ENCODE results near the gene TNFAIP2. TPM values are rescaled to one million over a fixed set of nuclear protein-coding genes. Genes with fewer than 3 reads are reported as not detected.

Gene TNFAIP2
- polyA plus RNA-seq, 1 donor = 21.0 TPM

- no CpG with 5 or more reads among the region's 8 CpGs for WGBS (ENCODE audit: insufficient coverage, low lambda C conversion rate)
- H3K9me3 ChIP-seq (ENCODE audit: control insufficient read depth, low read depth, low read length) = peaks cover 8% of the 10 kb centered on the region
- no peak overlapping the region for H3K4me3 ChIP-seq (ENCODE audit: low read length)
- no peaks in the 10 kb centered on the region for H3K36me3 ChIP-seq (ENCODE audit: control insufficient read depth, insufficient read depth, low read length)
- peaks cover 35% of the 10 kb centered on the region for H3K27me3 ChIP-seq (ENCODE audit: control insufficient read depth, insufficient read depth, low read length)
- DNase-seq = no peak
- peaks cover 8% of the 10 kb centered on the region for H3K4me1 ChIP-seq (ENCODE audit: control insufficient read depth, insufficient read depth, low read length)
- no peak overlapping the region for H3K27ac ChIP-seq (ENCODE audit: low read length)
Measured at GRCh38 chr14:103086771-103087342, 36.4 kb upstream of the TNFAIP2 start.

- Histone ChIP-seq H3K27me3 (ENCODE audit: control insufficient read depth, insufficient read depth, low read length) (peaks cover 30% of the 10 kb centered on the region), H3K4me1 (ENCODE audit: control insufficient read depth, insufficient read depth, low read length) (peaks cover 9% of the 10 kb centered on the region), H3K4me3 (ENCODE audit: low read length) (no peak overlapping the region), H3K36me3 (ENCODE audit: control insufficient read depth, insufficient read depth, low read length) (no peaks in the 10 kb centered on the region), H3K27ac (ENCODE audit: low read length) (no peak overlapping the region), H3K9me3 (ENCODE audit: control insufficient read depth, low read depth, low read length) (peaks cover 3% of the 10 kb centered on the region)
- no peak for DNase-seq
- WGBS (ENCODE audit: insufficient coverage, low lambda C conversion rate) = no CpG with 5 or more reads among the region's 13 CpGs
Measured at GRCh38 chr14:103087343-103087835, 35.9 kb upstream of the TNFAIP2 start.

- Histone ChIP-seq H3K9me3 (ENCODE audit: control insufficient read depth, low read depth, low read length) (peaks cover 3% of the 10 kb centered on the region), H3K27me3 (ENCODE audit: control insufficient read depth, insufficient read depth, low read length) (peaks cover 20% of the 10 kb centered on the region), H3K36me3 (ENCODE audit: control insufficient read depth, insufficient read depth, low read length) (no peaks in the 10 kb centered on the region), H3K4me3 (ENCODE audit: low read length) (no peak overlapping the region), H3K27ac (ENCODE audit: low read length) (no peak overlapping the region), H3K4me1 (ENCODE audit: control insufficient read depth, insufficient read depth, low read length) (peaks cover 14% of the 10 kb centered on the region)
- WGBS (ENCODE audit: insufficient coverage, low lambda C conversion rate) = no CpG with 5 or more reads among the region's 6 CpGs
- no peak for DNase-seq
Measured at GRCh38 chr14:103088921-103089320, 34.3 kb upstream of the TNFAIP2 start.

- Histone ChIP-seq H3K4me1 (ENCODE audit: control insufficient read depth, insufficient read depth, low read length) (peaks cover 19% of the 10 kb centered on the region), H3K27me3 (ENCODE audit: control insufficient read depth, insufficient read depth, low read length) (peaks cover 14% of the 10 kb centered on the region), H3K36me3 (ENCODE audit: control insufficient read depth, insufficient read depth, low read length) (no peaks in the 10 kb centered on the region), H3K9me3 (ENCODE audit: control insufficient read depth, low read depth, low read length) (no peaks in the 10 kb centered on the region), H3K27ac (ENCODE audit: low read length) (no peak overlapping the region), H3K4me3 (ENCODE audit: low read length) (no peak overlapping the region)
- no peak for DNase-seq
- no CpG with 5 or more reads among the region's 28 CpGs for WGBS (ENCODE audit: insufficient coverage, low lambda C conversion rate)
Measured at GRCh38 chr14:103089386-103090335, 33.6 kb upstream of the TNFAIP2 start.

- no peak overlapping the region for H3K4me3 ChIP-seq (ENCODE audit: low read length)
- H3K27me3 ChIP-seq (ENCODE audit: control insufficient read depth, insufficient read depth, low read length) = peaks cover 6% of the 10 kb centered on the region
- H3K27ac ChIP-seq (ENCODE audit: low read length) = no peak overlapping the region
- no peak for DNase-seq
- no CpG with 5 or more reads among the region's 12 CpGs for WGBS (ENCODE audit: insufficient coverage, low lambda C conversion rate)
- H3K4me1 ChIP-seq (ENCODE audit: control insufficient read depth, insufficient read depth, low read length) = peaks cover 28% of the 10 kb centered on the region
- no peaks in the 10 kb centered on the region for H3K36me3 ChIP-seq (ENCODE audit: control insufficient read depth, insufficient read depth, low read length)
- H3K9me3 ChIP-seq (ENCODE audit: control insufficient read depth, low read depth, low read length) = no peaks in the 10 kb centered on the region
Measured at GRCh38 chr14:103090481-103091020, 32.7 kb upstream of the TNFAIP2 start.

GRCh38 chr14:103091041-103091882 is 32.0 kb upstream of the TNFAIP2 start:
- H3K4me3 ChIP-seq (ENCODE audit: low read length) = peak overlapping the region; percentile 39
- no peaks in the 10 kb centered on the region for H3K9me3 ChIP-seq (ENCODE audit: control insufficient read depth, low read depth, low read length)
- H3K4me1 ChIP-seq (ENCODE audit: control insufficient read depth, insufficient read depth, low read length) = peaks cover 29% of the 10 kb centered on the region
- H3K27me3 ChIP-seq (ENCODE audit: control insufficient read depth, insufficient read depth, low read length) = peaks cover 5% of the 10 kb centered on the region
- H3K27ac ChIP-seq (ENCODE audit: low read length) = no peak overlapping the region
- H3K36me3 ChIP-seq (ENCODE audit: control insufficient read depth, insufficient read depth, low read length) = no peaks in the 10 kb centered on the region
- peak in 1 of 2 donors; percentile 72 for DNase-seq
- no CpG with 5 or more reads among the region's 69 CpGs for WGBS (ENCODE audit: insufficient coverage, low lambda C conversion rate)

GRCh38 chr14:103091883-103092222 is 31.4 kb upstream of the TNFAIP2 start:
- WGBS (ENCODE audit: insufficient coverage, low lambda C conversion rate) = no CpG with 5 or more reads among the region's 9 CpGs
- no peak overlapping the region for H3K27ac ChIP-seq (ENCODE audit: low read length)
- DNase-seq = no peak
- H3K4me3 ChIP-seq (ENCODE audit: low read length) = peak overlapping the region; percentile 39
- H3K9me3 ChIP-seq (ENCODE audit: control insufficient read depth, low read depth, low read length) = no peaks in the 10 kb centered on the region
- H3K27me3 ChIP-seq (ENCODE audit: control insufficient read depth, insufficient read depth, low read length) = peaks cover 5% of the 10 kb centered on the region
- H3K36me3 ChIP-seq (ENCODE audit: control insufficient read depth, insufficient read depth, low read length) = no peaks in the 10 kb centered on the region
- H3K4me1 ChIP-seq (ENCODE audit: control insufficient read depth, insufficient read depth, low read length) = peaks cover 31% of the 10 kb centered on the region

GRCh38 chr14:103093856-103094405 is 29.3 kb upstream of the TNFAIP2 start:
- no peak for DNase-seq
- H3K9me3 ChIP-seq (ENCODE audit: control insufficient read depth, low read depth, low read length) = peaks cover 3% of the 10 kb centered on the region
- H3K4me1 ChIP-seq (ENCODE audit: control insufficient read depth, insufficient read depth, low read length) = peaks cover 50% of the 10 kb centered on the region
- H3K4me3 ChIP-seq (ENCODE audit: low read length) = no peak overlapping the region
- H3K27ac ChIP-seq (ENCODE audit: low read length) = peak overlapping the region; percentile 65
- WGBS (ENCODE audit: insufficient coverage, low lambda C conversion rate) = no CpG with 5 or more reads among the region's 13 CpGs
- no peaks in the 10 kb centered on the region for H3K36me3 ChIP-seq (ENCODE audit: control insufficient read depth, insufficient read depth, low read length)
- peaks cover 5% of the 10 kb centered on the region for H3K27me3 ChIP-seq (ENCODE audit: control insufficient read depth, insufficient read depth, low read length)

- Histone ChIP-seq H3K4me1 (ENCODE audit: control insufficient read depth, insufficient read depth, low read length) (peaks cover 57% of the 10 kb centered on the region), H3K4me3 (ENCODE audit: low read length) (peak within 1 kb of the TSS; percentile 27), H3K27ac (ENCODE audit: low read length) (peak within 1 kb of the TSS; percentile 65), H3K36me3 (ENCODE audit: control insufficient read depth, insufficient read depth, low read length) (no peaks in the 10 kb centered on the region), H3K27me3 (ENCODE audit: control insufficient read depth, insufficient read depth, low read length) (peaks cover 5% of the 10 kb centered on the region), H3K9me3 (ENCODE audit: control insufficient read depth, low read depth, low read length) (peaks cover 3% of the 10 kb centered on the region)
- peak; percentile 87 to 94 for DNase-seq
- WGBS (ENCODE audit: insufficient coverage, low lambda C conversion rate) = no CpG with 5 or more reads among the region's 23 CpGs
Measured at GRCh38 chr14:103094406-103095209, 28.7 kb upstream of the TNFAIP2 start, which contains the start of gene EXOC3L4. Gene EXOC3L4 (plus strand): TSS chr14:103094725. CDS start chr14:103100220, 5,495 bp downstream.

Measured in large intestine (tissue), 3 donors.